Type B pancreatic cell (in vitro differentiated cells): ENCODE measurements around the gene PRR20D. TPM values are rescaled to one million over a fixed set of nuclear protein-coding genes. Genes with fewer than 3 reads are reported as not detected.

ENCODE experiments used
- DNase-seq: peaks from one replicate; pipeline ENCODE4 v3.0.0; 2021; ENCODE audit warnings: mixed read lengths; ENCODE audit not compliant: unreplicated experiment; ENCODE audit errors: extremely low spot score
- H3K27ac Mint-ChIP-seq: 2 replicates; pipeline ENCODE4 v1.8.0; 2021; ENCODE audit warnings: mild to moderate bottlenecking, mixed read lengths
- H3K27me3 Mint-ChIP-seq: 2 replicates; pipeline ENCODE4 v1.8.0; 2021; ENCODE audit warnings: mixed read lengths
- H3K36me3 Mint-ChIP-seq: 2 replicates; pipeline ENCODE4 v1.8.0; 2021; ENCODE audit warnings: mixed read lengths
- H3K4me1 Mint-ChIP-seq: one replicate; pipeline ENCODE4 v1.8.0; 2021; ENCODE audit warnings: mixed read lengths; ENCODE audit not compliant: unreplicated experiment
- H3K4me3 Mint-ChIP-seq: 2 replicates; pipeline ENCODE4 v1.8.0; 2021; ENCODE audit warnings: mild to moderate bottlenecking, mixed read lengths
- H3K9me3 Mint-ChIP-seq: 2 replicates; pipeline ENCODE4 v1.8.0; 2021; ENCODE audit warnings: mixed read lengths
- CTCF ChIP-seq: fragments of 200-600 bp; sonication (generic); conservative IDR thresholded peaks from 2 replicates; pipeline ENCODE4 v1.5.0; 2021; ENCODE audit warnings: antibody characterized with exemption, mild to moderate bottlenecking
- total RNA-seq: library from RNA; stranded (reverse); gene quantifications from 2 replicates; pipeline ENCODE4 v1.2.1, GENCODE V29; 2021; ENCODE audit warnings: low replicate concordance

Gene PRR20D
- total RNA-seq, 1 donor from 2014 or later, result not detected

- H3K27ac Mint-ChIP-seq, result no peak overlapping the region
- TF ChIP-seq CTCF, result no peak
- no peaks in the 10 kb centered on the region for H3K4me1 Mint-ChIP-seq
- H3K9me3 Mint-ChIP-seq, result no peaks in the 10 kb centered on the region
- H3K36me3 Mint-ChIP-seq, result no peaks in the 10 kb centered on the region
- no peak for DNase-seq
- H3K4me3 Mint-ChIP-seq, result no peak overlapping the region
- no peaks in the 10 kb centered on the region for H3K27me3 Mint-ChIP-seq
Observed at GRCh38 chr13:57212989-57213388, 52.6 kb downstream of the PRR20D start.

Other genes starting within 250 kb of the PRR20D start
- gene PRR20A, start 19.7 kb upstream of the PRR20D start, total RNA-seq, result not detected in 2 replicates
- not detected in 2 replicates for gene PRR20B, start 13.1 kb upstream of the PRR20D start, total RNA-seq
- gene PRR20C, start 6.6 kb upstream of the PRR20D start, total RNA-seq, result not detected in 2 replicates
- gene PRR20E, start 6.6 kb downstream of the PRR20D start, total RNA-seq, result not detected in 2 replicates